Mesenchymal stem cell (in vitro differentiated cells and primary cell): ENCODE results near the gene TSHZ3.

Source experiments
- DNase-seq: peaks from one replicate; pipeline ENCODE4 v3.0.0-alpha.2; 2013
- H2AFZ ChIP-seq: one replicate; pipeline ENCODE4 v1.6.1; 2013; ENCODE audit warnings: low read depth, mild to moderate bottlenecking, control low read depth, inconsistent platforms, low read length, moderate library complexity
- H2AK5ac ChIP-seq: 2 replicates; pipeline ENCODE4 v1.6.1; 2013; ENCODE audit warnings: low read length, moderate library complexity, mild to moderate bottlenecking, inconsistent platforms; ENCODE audit not compliant: severe bottlenecking
- H2BK120ac ChIP-seq: one replicate; pipeline ENCODE4 v1.6.1; 2013; ENCODE audit warnings: low read depth, mild to moderate bottlenecking, inconsistent platforms, low read length, moderate library complexity
- H2BK12ac ChIP-seq, 2 experiments: one replicate each; pipeline ENCODE4 v1.6.1; 2013; ENCODE audit warnings: inconsistent platforms in 2 of 2, low read length in 2 of 2, mild to moderate bottlenecking in 2 of 2, moderate library complexity in 2 of 2, control low read depth in 1 of 2
- H2BK15ac ChIP-seq: one replicate; pipeline ENCODE4 v1.6.1; 2013; ENCODE audit warnings: mild to moderate bottlenecking, low read depth, inconsistent platforms; ENCODE audit not compliant: poor library complexity, severe bottlenecking
- H2BK5ac ChIP-seq: 2 replicates; pipeline ENCODE4 v1.6.1; 2013; ENCODE audit warnings: low read depth, mild to moderate bottlenecking, low read length, control low read depth, inconsistent platforms; ENCODE audit not compliant: poor library complexity, severe bottlenecking
- H3K14ac ChIP-seq, 2 experiments: one replicate each; pipeline ENCODE4 v1.6.1; 2013; ENCODE audit warnings: inconsistent platforms in 2 of 2, low read length in 2 of 2, control low read depth in 1 of 2, mild to moderate bottlenecking in 1 of 2, moderate library complexity in 1 of 2
- H3K18ac ChIP-seq, 2 experiments: one replicate each; pipeline ENCODE4 v1.6.1; 2013; ENCODE audit warnings: inconsistent platforms in 2 of 2, low read length in 2 of 2, control low read depth in 1 of 2, low read depth in 1 of 2, mild to moderate bottlenecking in 1 of 2
- H3K23ac ChIP-seq, 2 experiments: one replicate each; pipeline ENCODE4 v1.6.1; 2013; ENCODE audit warnings: inconsistent platforms in 2 of 2, low read length in 2 of 2, mild to moderate bottlenecking in 2 of 2, moderate library complexity in 2 of 2, control low read depth in 1 of 2
- H3K27ac ChIP-seq: 2 replicates; pipeline ENCODE4 v1.5.1; 2013; ENCODE audit warnings: mild to moderate bottlenecking, moderate library complexity, low read length, control low read depth, inconsistent platforms; ENCODE audit not compliant: poor library complexity, severe bottlenecking
- H3K27me3 ChIP-seq, 2 experiments: 2 replicates each; pipeline versions ENCODE4 v1.6.1 to v1.7.0; 2013; ENCODE audit warnings: low read length in 2 of 2, mild to moderate bottlenecking in 2 of 2, moderate library complexity in 2 of 2, control low read depth in 1 of 2, inconsistent platforms in 1 of 2; ENCODE audit not compliant: control insufficient read depth in 1 of 2, insufficient read depth in 1 of 2
- H3K36me3 ChIP-seq, 2 experiments: 2 replicates each; pipeline versions ENCODE4 v1.6.1 to v1.7.0; 2013; ENCODE audit warnings: low read length in 2 of 2, control low read depth in 1 of 2, inconsistent platforms in 1 of 2, low read depth in 1 of 2, mild to moderate bottlenecking in 1 of 2; ENCODE audit not compliant: insufficient read depth in 2 of 2, control insufficient read depth in 1 of 2
- H3K4ac ChIP-seq, 2 experiments: one replicate each; pipeline ENCODE4 v1.6.1; 2013; ENCODE audit warnings: inconsistent platforms in 2 of 2, low read length in 2 of 2, mild to moderate bottlenecking in 2 of 2, moderate library complexity in 2 of 2, control low read depth in 1 of 2, low read depth in 1 of 2
- H3K4me1 ChIP-seq: 2 replicates; pipeline ENCODE4 v1.6.1; 2013; ENCODE audit warnings: low read depth, low read length, control low read depth; ENCODE audit not compliant: control insufficient read depth, insufficient read depth
- H3K4me2 ChIP-seq: 2 replicates; pipeline ENCODE4 v1.6.1; 2013; ENCODE audit warnings: low read length, mild to moderate bottlenecking, inconsistent platforms; ENCODE audit not compliant: poor library complexity, severe bottlenecking
- H3K4me3 ChIP-seq, 2 experiments: 2 replicates each; pipeline versions ENCODE4 v1.5.1 to v1.7.0; 2013; ENCODE audit warnings: low read length in 2 of 2, mild to moderate bottlenecking in 2 of 2, control low read depth in 1 of 2, low read depth in 1 of 2; ENCODE audit not compliant: insufficient read depth in 1 of 2
- H3K79me1 ChIP-seq: replicated peaks from 2 replicates; pipeline ENCODE4 v1.6.1; 2013; ENCODE audit warnings: mild to moderate bottlenecking, control low read depth, low read length, inconsistent platforms; ENCODE audit not compliant: poor library complexity, severe bottlenecking
- H3K9ac ChIP-seq: 2 replicates; pipeline ENCODE4 v1.7.0; 2013; ENCODE audit warnings: mild to moderate bottlenecking, low read length, moderate library complexity
- H3K9me3 ChIP-seq: 2 replicates; pipeline ENCODE4 v1.7.0; 2013; ENCODE audit warnings: mild to moderate bottlenecking, low read length; ENCODE audit not compliant: control insufficient read depth
- H4K8ac ChIP-seq: one replicate; pipeline ENCODE4 v1.6.1; 2013; ENCODE audit warnings: inconsistent platforms, mild to moderate bottlenecking, low read length, moderate library complexity
- H4K91ac ChIP-seq: one replicate; pipeline ENCODE4 v1.6.1; 2013; ENCODE audit warnings: mild to moderate bottlenecking, low read length, inconsistent platforms
- WGBS: methylation state at CpG from one replicate; pipeline ENCODE4 v1.1.7; 2013; ENCODE audit warnings: mixed read lengths; 5-methylcytosine and 5-hydroxymethylcytosine counted together

Gene TSHZ3

DNA sequence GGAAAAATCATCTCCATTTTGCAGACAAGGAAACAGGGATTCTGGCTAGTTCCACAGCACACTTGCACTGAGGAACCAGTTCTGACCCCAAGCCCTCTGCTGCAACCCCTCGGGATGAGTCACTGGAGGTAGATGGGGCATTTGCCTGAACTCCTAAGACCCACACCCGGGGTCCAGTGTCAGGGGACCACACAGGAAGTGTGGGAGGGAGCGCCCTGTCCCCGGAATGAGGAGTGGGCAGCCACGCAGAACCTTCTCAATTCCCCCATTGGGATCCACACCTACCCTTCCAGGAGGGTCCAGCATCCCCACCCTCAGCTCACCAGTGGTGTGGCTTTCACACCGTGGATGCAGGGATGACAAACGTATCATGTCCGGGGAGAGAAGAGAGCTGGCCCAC is 62.7 kb downstream of the TSHZ3 start:
- Histone ChIP-seq H3K18ac (no peak overlapping the region), H2BK12ac (peak overlapping the region in 1 of 2 experiments; percentile 0)
- WGBS: 87% methylated on average over 8 of the region's 8 CpGs

DNA sequence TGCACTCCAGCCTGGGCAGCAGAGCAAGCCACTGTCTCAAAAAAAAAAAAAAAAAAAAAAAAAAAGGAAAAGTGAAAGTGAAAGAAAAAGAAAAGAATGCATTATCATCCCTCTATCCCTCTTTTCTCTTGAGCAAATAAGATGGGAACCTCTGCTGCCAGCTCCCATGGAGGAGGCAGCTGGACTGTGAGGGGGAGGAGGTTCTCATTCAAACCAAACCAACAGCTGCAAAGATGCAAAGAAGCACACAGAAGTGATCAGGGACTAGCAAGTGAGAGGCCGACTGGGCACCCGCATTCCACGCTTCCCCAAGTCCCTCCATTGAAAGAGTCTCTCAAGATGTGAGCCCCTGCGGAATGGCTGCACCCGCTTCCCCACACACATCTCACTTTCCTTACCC is 63.5 kb downstream of the TSHZ3 start:
- H3K4ac ChIP-seq: peak overlapping the region in 1 of 2 experiments; percentile 15
- H3K27me3 ChIP-seq: no peaks in the 10 kb centered on the region
- no peak overlapping the region for H4K8ac ChIP-seq
- H3K14ac ChIP-seq: no peak overlapping the region
- peak overlapping the region in 1 of 2 experiments; percentile 70 for H3K4me3 ChIP-seq
- H3K4me2 ChIP-seq: no peak overlapping the region
- 89% methylated on average over 5 of the region's 5 CpGs for WGBS
- H4K91ac ChIP-seq: no peak overlapping the region
- H2BK5ac ChIP-seq: no peak overlapping the region
- H3K23ac ChIP-seq: no peak overlapping the region
- H2AK5ac ChIP-seq: no peak overlapping the region
- no peak overlapping the region for H3K27ac ChIP-seq
- H3K9ac ChIP-seq: peak overlapping the region; percentile 70
- no peak overlapping the region for H2BK12ac ChIP-seq
- H3K36me3 ChIP-seq: peaks cover 24 to 35% of the 10 kb centered on the region in 2 experiments
- H3K79me1 ChIP-seq: peaks cover 48% of the 10 kb centered on the region
- peak; percentile 66 for DNase-seq
- H2AFZ ChIP-seq: no peak overlapping the region
- no peaks in the 10 kb centered on the region for H3K9me3 ChIP-seq
- H3K18ac ChIP-seq: peak overlapping the region in 1 of 2 experiments; percentile 16
- H3K4me1 ChIP-seq: peaks cover 30% of the 10 kb centered on the region
- no peak overlapping the region for H2BK120ac ChIP-seq
- no peak overlapping the region for H2BK15ac ChIP-seq

More for the DNA sequence above, 62.7 kb downstream of the TSHZ3 start:
- peaks cover 19 to 35% of the 10 kb centered on the region in 2 experiments for H3K36me3 ChIP-seq
- no peak overlapping the region for H2BK15ac ChIP-seq
- no peak overlapping the region for H2BK120ac ChIP-seq
- no peaks in the 10 kb centered on the region for H3K9me3 ChIP-seq
- no peak overlapping the region for H3K4me2 ChIP-seq
- no peak overlapping the region for H2BK5ac ChIP-seq
- no peak overlapping the region for H3K23ac ChIP-seq
- no peak overlapping the region for H4K91ac ChIP-seq
- peak overlapping the region in 1 of 2 experiments; percentile 13 for H3K4ac ChIP-seq
- H3K27ac ChIP-seq: no peak overlapping the region
- peak overlapping the region; percentile 45 for H4K8ac ChIP-seq
- peaks cover 30% of the 10 kb centered on the region for H3K4me1 ChIP-seq
- H3K9ac ChIP-seq: peak overlapping the region; percentile 70
- no peak overlapping the region for H2AFZ ChIP-seq
- no peak overlapping the region for H3K14ac ChIP-seq
- H3K4me3 ChIP-seq: peak overlapping the region in 1 of 2 experiments; percentile 70
- H3K27me3 ChIP-seq: no peaks in the 10 kb centered on the region
- H3K79me1 ChIP-seq: peaks cover 51% of the 10 kb centered on the region
- DNase-seq: no peak
- peak overlapping the region; percentile 9 for H2AK5ac ChIP-seq

DNA sequence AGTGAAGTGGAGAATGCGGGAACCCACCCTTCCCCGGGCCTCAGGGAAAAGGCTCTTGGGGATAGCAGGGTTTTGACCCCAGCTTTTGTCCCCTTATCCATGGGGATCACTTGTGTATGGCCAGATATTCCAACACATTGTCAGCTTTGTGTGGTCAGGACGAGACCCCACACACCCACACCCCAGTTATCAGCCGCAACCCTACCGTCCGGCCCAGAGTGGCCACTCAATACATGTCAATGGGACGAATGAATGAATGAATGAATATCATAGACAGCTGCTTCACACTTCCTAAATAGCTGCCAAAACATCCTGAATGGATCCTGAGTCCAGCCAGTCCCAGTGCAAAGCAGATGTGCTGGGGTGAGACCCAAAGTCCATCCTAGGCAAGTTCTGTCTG is 64.6 kb downstream of the TSHZ3 start:
- Histone ChIP-seq H2BK120ac (no peak overlapping the region), H3K9ac (peak overlapping the region; percentile 70), H2AK5ac (peak overlapping the region; percentile 47), H3K18ac (peak overlapping the region in 1 of 2 experiments; percentile 22), H3K79me1 (peaks cover 39% of the 10 kb centered on the region), H3K27me3 (no peaks in the 10 kb centered on the region), H3K27ac (no peak overlapping the region), H3K4me2 (no peak overlapping the region), H2BK5ac (no peak overlapping the region), H3K4me1 (peaks cover 31% of the 10 kb centered on the region), H2BK12ac (peak overlapping the region in 1 of 2 experiments; percentile 10), H3K23ac (no peak overlapping the region), H3K4ac (no peak overlapping the region), H3K36me3 (peaks cover 20 to 27% of the 10 kb centered on the region in 2 experiments), H2BK15ac (no peak overlapping the region), H4K91ac (no peak overlapping the region), H2AFZ (no peak overlapping the region), H3K9me3 (no peaks in the 10 kb centered on the region), H3K4me3 (no peak overlapping the region), H4K8ac (no peak overlapping the region), H3K14ac (no peak overlapping the region)
- DNase-seq: no peak
- 97% methylated on average over 7 of the region's 7 CpGs for WGBS

DNA sequence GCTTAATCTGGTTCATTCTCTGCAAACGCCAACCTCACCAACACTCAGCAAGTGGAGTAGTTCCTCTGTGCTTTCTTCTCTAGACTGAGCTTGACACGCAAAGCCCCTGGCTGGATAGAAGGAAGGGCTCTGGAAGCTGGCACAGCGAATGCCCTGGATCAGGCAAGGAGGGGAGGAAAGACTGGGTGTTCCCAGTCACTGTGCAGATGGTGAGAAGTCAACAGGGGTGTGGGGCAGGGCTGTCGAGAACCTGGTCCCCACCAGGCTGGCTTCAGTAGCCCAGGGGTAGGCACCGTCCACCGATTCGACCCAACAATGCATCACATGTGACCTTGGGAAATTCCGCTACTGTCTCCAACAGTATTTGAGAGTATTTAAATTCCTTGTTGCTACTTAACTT is 65.5 kb downstream of the TSHZ3 start:
- 98% methylated on average over 6 of the region's 8 CpGs for WGBS
- Histone ChIP-seq H2BK15ac (no peak overlapping the region), H3K9ac (no peak overlapping the region)

More for the DNA sequence above, 65.5 kb downstream of the TSHZ3 start:
- Histone ChIP-seq H3K27me3 (no peaks in the 10 kb centered on the region), H3K4me2 (no peak overlapping the region), H4K8ac (peak overlapping the region; percentile 35), H4K91ac (no peak overlapping the region), H2BK12ac (peak overlapping the region in 1 of 2 experiments; percentile 29), H3K4ac (no peak overlapping the region), H3K4me3 (no peak overlapping the region), H2BK5ac (no peak overlapping the region), H2AK5ac (peak overlapping the region; percentile 41), H2AFZ (no peak overlapping the region), H3K27ac (no peak overlapping the region), H3K4me1 (peaks cover 26% of the 10 kb centered on the region), H3K9me3 (no peaks in the 10 kb centered on the region), H3K36me3 (peaks cover 29 to 35% of the 10 kb centered on the region in 2 experiments), H3K14ac (no peak overlapping the region), H3K18ac (no peak overlapping the region), H3K79me1 (peaks cover 37% of the 10 kb centered on the region), H3K23ac (no peak overlapping the region), H2BK120ac (no peak overlapping the region)
- no peak for DNase-seq
